Large intestine (tissue), 3 donors: ENCODE measurements around the gene GPR17. TPM values are rescaled to one million over a fixed set of nuclear protein-coding genes. Genes with fewer than 3 reads are reported as not detected.

Experiments used
- DNase-seq, 2 donors: peaks; one replicate each; pipeline versions ENCODE4 v3.0.0 to v3.0.0-alpha.2; 2013
- H3K27ac ChIP-seq: one replicate; pipeline ENCODE4 v1.5.1; 2013; ENCODE audit warnings: low read length
- H3K27me3 ChIP-seq: 2 replicates; pipeline ENCODE4 v1.6.1; 2013; ENCODE audit warnings: low read length; ENCODE audit not compliant: control insufficient read depth, insufficient read depth
- H3K36me3 ChIP-seq: 2 replicates; pipeline ENCODE4 v1.6.1; 2013; ENCODE audit warnings: low read length; ENCODE audit not compliant: control insufficient read depth, insufficient read depth
- H3K4me1 ChIP-seq: one replicate; pipeline ENCODE4 v1.6.1; 2013; ENCODE audit warnings: low read length; ENCODE audit not compliant: control insufficient read depth, insufficient read depth
- H3K4me3 ChIP-seq: one replicate; pipeline ENCODE4 v1.5.1; 2013; ENCODE audit warnings: low read length
- H3K9me3 ChIP-seq: one replicate; pipeline ENCODE4 v1.6.1; 2013; ENCODE audit warnings: mild to moderate bottlenecking, low read depth, low read length, moderate library complexity; ENCODE audit not compliant: control insufficient read depth
- WGBS: methylation state at CpG from one replicate; pipeline ENCODE4 v1.1.5; 2013; ENCODE audit warnings: low lambda C conversion rate; ENCODE audit not compliant: insufficient coverage; 5-methylcytosine and 5-hydroxymethylcytosine counted together
- polyA plus RNA-seq: library from polyadenylated mRNA; unstranded; fragments of 120-200 nt; gene quantifications from one replicate; pipeline ENCODE4 v1.2.1, GENCODE V29; 2013

The GPR17 gene
- polyA plus RNA-seq, 1 donor, result 1.5 TPM

- peaks cover 81% of the 10 kb centered on the region for H3K36me3 ChIP-seq
- peaks cover 17% of the 10 kb centered on the region for H3K9me3 ChIP-seq
- WGBS, result no CpG with 5 or more reads among the region's 3 CpGs
- no peak for DNase-seq
- H3K27me3 ChIP-seq, result no peaks in the 10 kb centered on the region
- no peaks in the 10 kb centered on the region for H3K4me1 ChIP-seq
- no peak overlapping the region for H3K27ac ChIP-seq
- no peak overlapping the region for H3K4me3 ChIP-seq
Observed at GRCh38 chr2:127614731-127615130, 31.2 kb upstream of the GPR17 start.

- Histone ChIP-seq H3K27me3 (no peaks in the 10 kb centered on the region), H3K4me1 (no peaks in the 10 kb centered on the region), H3K4me3 (no peak overlapping the region), H3K27ac (no peak overlapping the region), H3K36me3 (peaks cover 78% of the 10 kb centered on the region), H3K9me3 (peaks cover 17% of the 10 kb centered on the region)
- whole genome bisulfite sequencing, result no CpG with 5 or more reads among the region's 18 CpGs
- no peak for DNase-seq
Observed at GRCh38 chr2:127615511-127616166, 30.3 kb upstream of the GPR17 start.

- WGBS, result no CpG with 5 or more reads among the region's 7 CpGs
- no peaks in the 10 kb centered on the region for H3K4me1 ChIP-seq
- no peak overlapping the region for H3K4me3 ChIP-seq
- no peak for DNase-seq
- no peaks in the 10 kb centered on the region for H3K9me3 ChIP-seq
- H3K27ac ChIP-seq, result no peak overlapping the region
- H3K27me3 ChIP-seq, result no peaks in the 10 kb centered on the region
- peaks cover 79% of the 10 kb centered on the region for H3K36me3 ChIP-seq
Observed at GRCh38 chr2:127618551-127619202, 27.3 kb upstream of the GPR17 start.

GRCh38 chr2:127619203-127619590 is 26.8 kb upstream of the GPR17 start:
- 100% methylated on average over 1 of the region's 6 CpGs for WGBS
- H3K9me3 ChIP-seq, result no peaks in the 10 kb centered on the region
- DNase-seq, result no peak
- H3K4me1 ChIP-seq, result no peaks in the 10 kb centered on the region
- H3K4me3 ChIP-seq, result no peak overlapping the region
- peaks cover 79% of the 10 kb centered on the region for H3K36me3 ChIP-seq
- H3K27ac ChIP-seq, result no peak overlapping the region
- H3K27me3 ChIP-seq, result no peaks in the 10 kb centered on the region

GRCh38 chr2:127619877-127620705 is 25.9 kb upstream of the GPR17 start:
- Histone ChIP-seq H3K9me3 (no peaks in the 10 kb centered on the region), H3K27me3 (no peaks in the 10 kb centered on the region), H3K4me3 (no peak overlapping the region), H3K27ac (no peak overlapping the region), H3K4me1 (no peaks in the 10 kb centered on the region), H3K36me3 (peaks cover 79% of the 10 kb centered on the region)
- DNase-seq, result no peak
- WGBS, result no CpG with 5 or more reads among the region's 16 CpGs

GRCh38 chr2:127620866-127621265 is 25.1 kb upstream of the GPR17 start:
- Histone ChIP-seq H3K27ac (no peak overlapping the region), H3K4me3 (no peak overlapping the region), H3K27me3 (no peaks in the 10 kb centered on the region), H3K36me3 (peaks cover 83% of the 10 kb centered on the region), H3K4me1 (no peaks in the 10 kb centered on the region), H3K9me3 (no peaks in the 10 kb centered on the region)
- WGBS, result no CpG with 5 or more reads among the region's 3 CpGs
- DNase-seq, result no peak

- peaks cover 82% of the 10 kb centered on the region for H3K36me3 ChIP-seq
- H3K9me3 ChIP-seq, result no peaks in the 10 kb centered on the region
- WGBS, result 97% methylated on average over 7 of the region's 15 CpGs
- H3K4me1 ChIP-seq, result no peaks in the 10 kb centered on the region
- no peak overlapping the region for H3K4me3 ChIP-seq
- no peak overlapping the region for H3K27ac ChIP-seq
- no peaks in the 10 kb centered on the region for H3K27me3 ChIP-seq
- no peak for DNase-seq
Observed at GRCh38 chr2:127621981-127622431, 23.9 kb upstream of the GPR17 start.

GRCh38 chr2:127622561-127623387 is 23.2 kb upstream of the GPR17 start:
- H3K4me1 ChIP-seq, result no peaks in the 10 kb centered on the region
- no peaks in the 10 kb centered on the region for H3K9me3 ChIP-seq
- no peaks in the 10 kb centered on the region for H3K27me3 ChIP-seq
- H3K36me3 ChIP-seq, result peaks cover 86% of the 10 kb centered on the region
- no peak overlapping the region for H3K4me3 ChIP-seq
- no peak overlapping the region for H3K27ac ChIP-seq
- no peak for DNase-seq
- WGBS, result no CpG with 5 or more reads among the region's 21 CpGs

GRCh38 chr2:127623388-127624319 is 22.3 kb upstream of the GPR17 start:
- Histone ChIP-seq H3K4me3 (no peak overlapping the region), H3K36me3 (peaks cover 85% of the 10 kb centered on the region), H3K4me1 (no peaks in the 10 kb centered on the region), H3K27ac (no peak overlapping the region), H3K27me3 (no peaks in the 10 kb centered on the region), H3K9me3 (no peaks in the 10 kb centered on the region)
- WGBS, result no CpG with 5 or more reads among the region's 38 CpGs
- DNase-seq, result no peak
